HepG2 (cell line): Measurements from ENCODE around the gene SOST. TPM values are rescaled to one million over a fixed set of nuclear protein-coding genes. Genes with fewer than 3 reads are reported as not detected.

Experiments
- CENPBD1 ChIP-seq: sonication (generic); formaldehyde crosslinking; IDR thresholded peaks from 2 replicates; pipeline ENCODE4 v1.8.0; 2022; ENCODE audit warnings: missing genetic modification reagents, low read depth, mild to moderate bottlenecking, borderline replicate concordance
- CENPT ChIP-seq: sonication (generic); formaldehyde crosslinking; IDR thresholded peaks from 2 replicates; pipeline ENCODE4 v1.8.0; 2022; ENCODE audit warnings: low read depth, mild to moderate bottlenecking, moderate library complexity, missing genetic modification reagents
- CREB1 ChIP-seq, 2 experiments: fragments of 450-650 bp in 1 of 2; IDR thresholded peaks; 2 replicates each; pipeline ENCODE4 v1.6.1; 2016 to 2017; ENCODE audit warnings: control low read depth in 1 of 2, mild to moderate bottlenecking in 1 of 2, missing compliant biosample characterization in 1 of 2, missing genetic modification characterization in 1 of 2
- DZIP1 ChIP-seq: sonication (generic); formaldehyde crosslinking; IDR thresholded peaks from 2 replicates; pipeline ENCODE4 v1.5.0; 2020; ENCODE audit warnings: mild to moderate bottlenecking, missing genetic modification reagents
- ELF4 ChIP-seq: sonication (generic); formaldehyde crosslinking; IDR thresholded peaks from 2 replicates; pipeline ENCODE4 v1.5.0; 2020; ENCODE audit warnings: missing genetic modification reagents, mild to moderate bottlenecking, moderate library complexity, borderline replicate concordance
- FOSL2 ChIP-seq: sonication (generic); formaldehyde crosslinking; IDR thresholded peaks from 2 replicates; pipeline ENCODE4 v1.4.0; 2020; ENCODE audit warnings: missing genetic modification reagents
- FOXC1 ChIP-seq: sonication (generic); formaldehyde crosslinking; IDR thresholded peaks from 2 replicates; pipeline ENCODE4 v1.8.0; 2022; ENCODE audit warnings: mild to moderate bottlenecking, missing genetic modification reagents, borderline replicate concordance
- IKZF4 ChIP-seq: sonication (generic); formaldehyde crosslinking; IDR thresholded peaks from 2 replicates; pipeline ENCODE4 v1.5.1; 2020; ENCODE audit warnings: borderline replicate concordance, mild to moderate bottlenecking, low read depth, missing genetic modification reagents; ENCODE audit errors: not compliant biosample characterization
- IRF1 ChIP-seq: sonication (generic); formaldehyde crosslinking; IDR thresholded peaks from 2 replicates; pipeline ENCODE4 v1.4.0; 2020; ENCODE audit warnings: low read depth, mild to moderate bottlenecking, missing genetic modification reagents
- KDM4B ChIP-seq: sonication (generic); formaldehyde crosslinking; IDR thresholded peaks from 2 replicates; pipeline ENCODE4 v1.4.0; 2020; ENCODE audit warnings: missing genetic modification reagents
- NR2F6 ChIP-seq, 2 experiments: IDR thresholded peaks; 2 replicates each; pipeline ENCODE4 v1.6.1; 2016; ENCODE audit warnings: antibody characterized with exemption in 1 of 2, mild to moderate bottlenecking in 1 of 2
- PAX8 ChIP-seq: sonication (generic); formaldehyde crosslinking; IDR thresholded peaks from 2 replicates; pipeline ENCODE4 v1.8.0; 2022; ENCODE audit warnings: mild to moderate bottlenecking, missing genetic modification reagents, borderline replicate concordance
- RORA ChIP-seq: sonication (generic); formaldehyde crosslinking; IDR thresholded peaks from 2 replicates; pipeline ENCODE4 v1.5.0; 2020; ENCODE audit warnings: mild to moderate bottlenecking, missing genetic modification reagents, moderate library complexity
- SPEN ChIP-seq: sonication (generic); formaldehyde crosslinking; IDR thresholded peaks from 2 replicates; pipeline ENCODE4 v1.5.1; 2020; ENCODE audit warnings: low read depth, mild to moderate bottlenecking, missing genetic modification reagents
- TOE1 ChIP-seq: sonication (generic); formaldehyde crosslinking; IDR thresholded peaks from 2 replicates; pipeline ENCODE4 v1.4.0; 2020; ENCODE audit warnings: mild to moderate bottlenecking, missing genetic modification reagents
- YY1 ChIP-seq: IDR thresholded peaks from 2 replicates; pipeline ENCODE4 v1.6.1; 2011; ENCODE audit warnings: low read length, low read depth, moderate library complexity, mild to moderate bottlenecking; ENCODE audit not compliant: insufficient read depth, insufficient replicate concordance
- ZBTB34 ChIP-seq: sonication (generic); formaldehyde crosslinking; IDR thresholded peaks from 2 replicates; pipeline ENCODE4 v1.8.0; 2022; ENCODE audit warnings: mild to moderate bottlenecking, missing genetic modification reagents
- ZFP36L2 ChIP-seq: sonication (generic); formaldehyde crosslinking; IDR thresholded peaks from 2 replicates; pipeline ENCODE4 v1.4.0; 2020; ENCODE audit warnings: missing genetic modification reagents
- ZNF124 ChIP-seq: sonication (generic); formaldehyde crosslinking; IDR thresholded peaks from 2 replicates; pipeline ENCODE4 v1.4.0; 2020; ENCODE audit warnings: missing genetic modification reagents
- ZNF343 ChIP-seq: sonication (generic); formaldehyde crosslinking; IDR thresholded peaks from 2 replicates; pipeline ENCODE4 v1.4.0; 2020; ENCODE audit warnings: mild to moderate bottlenecking, missing genetic modification reagents
- ZNF430 ChIP-seq: sonication (generic); formaldehyde crosslinking; IDR thresholded peaks from 2 replicates; pipeline ENCODE4 v1.9.0; 2021; ENCODE audit warnings: mild to moderate bottlenecking, missing genetic modification reagents
- ZNF431 ChIP-seq: sonication (generic); formaldehyde crosslinking; IDR thresholded peaks from 2 replicates; pipeline ENCODE4 v1.9.0; 2022; ENCODE audit warnings: missing genetic modification reagents, low read depth, mild to moderate bottlenecking, borderline replicate concordance
- ZNF597 ChIP-seq: sonication (generic); formaldehyde crosslinking; IDR thresholded peaks from 2 replicates; pipeline ENCODE4 v1.5.0; 2020; ENCODE audit warnings: missing genetic modification reagents
- ZNF766 ChIP-seq: sonication (generic); formaldehyde crosslinking; IDR thresholded peaks from 2 replicates; pipeline ENCODE4 v1.5.0; 2020; ENCODE audit warnings: missing genetic modification reagents, borderline replicate concordance
- polyA plus RNA-seq, 8 experiments: library from polyadenylated mRNA; depleted of rRNA in 3 of 8; stranded (reverse) in 7 of 8; unstranded in 1 of 8; fragments of >200 nt; fragmentation: Illumina TruSeq in 4 of 8; extraction: Trizol in 4 of 8; gene quantifications; 2 replicates each; pipeline versions ENCODE4 v1.2.1 to v1.2.3, GENCODE V29; 2011 to 2016; ENCODE audit warnings: low read depth in 4 of 8, missing spikeins in 1 of 8, mixed read lengths in 1 of 8; ENCODE audit not compliant: insufficient read depth in 1 of 8
- total RNA-seq, 5 experiments: library from RNA; depleted of rRNA; stranded (reverse); fragments of >200 nt; fragmentation: Illumina TruSeq; extraction: Trizol; gene quantifications; 2 replicates each; pipeline ENCODE4 v1.2.3, GENCODE V29; 2016; ENCODE audit warnings: low read depth in 1 of 5

Gene SOST
- total and polyA plus RNA-seq, 2 of the 13 experiments (the other 11 are each of a cell fraction or from before 2014, with no cell fraction given), result not detected

- TF ChIP-seq KDM4B (CRISPR knock-in tag) (no peak), ZNF430 (CRISPR knock-in tag) (no peak), ZNF343 (CRISPR knock-in tag) (no peak), IRF1 (no peak), ZFP36L2 (CRISPR knock-in tag) (no peak), CENPBD1 (CRISPR knock-in tag) (no peak), RORA (CRISPR knock-in tag) (no peak), ELF4 (no peak), DZIP1 (CRISPR knock-in tag) (no peak), ZNF766 (CRISPR knock-in tag) (no peak), ZNF431 (CRISPR knock-in tag) (no peak), FOSL2 (CRISPR knock-in tag) (peak; percentile 96), ZNF124 (CRISPR knock-in tag) (0 out of 2 replicates have a peak, but pooled peaks have one; percentile 40), ZBTB34 (CRISPR knock-in tag) (peak; percentile 59; the same call in 1 of the 2 replicates), CREB1 (IDR thresholded peaks at IDR 0.05) (0 out of 2 replicates have a peak, but pooled peaks have one; percentile 21), CREB1 (CRISPR knock-in tag; IDR thresholded peaks at IDR 0.05) (peak; percentile 80), IKZF4 (CRISPR knock-in tag) (no peak), CENPT (CRISPR knock-in tag) (no peak), PAX8 (CRISPR knock-in tag) (no peak), ZNF597 (CRISPR knock-in tag) (no peak), FOXC1 (CRISPR knock-in tag) (no peak), NR2F6 (IDR thresholded peaks at IDR 0.05) (peak; percentile 99), NR2F6 (CRISPR knock-in tag; IDR thresholded peaks at IDR 0.05) (peak; percentile 97), YY1 (no peak), SPEN (CRISPR knock-in tag) (no peak), TOE1 (CRISPR knock-in tag) (no peak)
Measured at GRCh38 chr17:43801844-43802243, 43.3 kb upstream of the SOST start (continued).
